T-helper 22 cell (primary cell): Measurements from ENCODE around the gene GADD45B.
"Not testable (repeated sequence)": the region's sequence is repeated elsewhere in the genome, so short reads cannot be mapped to it uniquely, and the experiment has no call there.

Experiments used
- DNase-seq: peaks from one replicate; pipeline ENCODE4 v3.0.0-alpha.2; 2020; ENCODE audit warnings: low read depth

Gene GADD45B

GRCh38 chr19:2444251-2445002 lies 31.5 kb upstream of the GADD45B start:
- DNase-seq = no peak

GRCh38 chr19:2446381-2446780 lies 29.5 kb upstream of the GADD45B start:
- DNase-seq = no peak

DNA sequence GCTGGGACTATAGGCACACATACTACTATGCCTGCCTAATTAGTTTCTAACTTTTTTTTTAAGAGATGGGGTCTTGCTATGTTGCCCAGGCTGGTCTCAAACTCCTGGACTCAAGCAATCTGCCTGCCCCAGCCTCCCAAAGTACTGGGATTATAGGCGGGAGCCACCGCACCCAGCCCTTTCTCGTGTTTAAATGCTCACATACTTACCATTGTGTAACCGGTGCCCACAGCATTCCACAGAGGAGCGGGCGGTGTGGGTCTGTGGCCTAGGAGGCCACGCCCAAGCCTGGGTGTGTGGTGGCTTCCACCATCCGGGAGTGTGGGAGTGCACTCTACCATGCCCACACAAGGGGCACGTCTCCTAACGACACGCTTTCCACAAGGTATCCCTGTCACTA lies 26.9 kb upstream of the GADD45B start:
- DNase-seq = no peak

DNA sequence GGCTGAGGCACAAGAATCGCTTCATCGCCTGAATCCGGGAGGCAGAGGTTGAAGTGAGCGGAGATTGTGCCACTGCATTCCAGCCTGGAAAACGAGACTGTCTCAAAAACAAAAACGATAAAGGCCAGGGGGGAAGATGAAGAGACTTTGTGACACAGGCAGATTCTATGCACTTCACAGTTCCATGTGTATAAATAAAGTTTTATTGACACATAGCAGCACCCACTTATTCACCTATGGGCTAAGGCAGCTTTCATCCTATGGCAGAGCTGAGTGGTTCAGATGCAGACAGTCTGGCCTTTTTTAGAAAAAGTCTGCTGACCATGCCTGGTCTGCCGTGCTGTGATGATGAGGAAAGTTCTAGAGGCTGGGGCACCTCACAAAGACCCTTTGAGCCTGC lies 24.8 kb upstream of the GADD45B start:
- no peak for DNase-seq

- DNase-seq = no peak
These were observed 24.2 kb upstream of the GADD45B start for GRCh38 chr19:2451741-2452140.

DNA sequence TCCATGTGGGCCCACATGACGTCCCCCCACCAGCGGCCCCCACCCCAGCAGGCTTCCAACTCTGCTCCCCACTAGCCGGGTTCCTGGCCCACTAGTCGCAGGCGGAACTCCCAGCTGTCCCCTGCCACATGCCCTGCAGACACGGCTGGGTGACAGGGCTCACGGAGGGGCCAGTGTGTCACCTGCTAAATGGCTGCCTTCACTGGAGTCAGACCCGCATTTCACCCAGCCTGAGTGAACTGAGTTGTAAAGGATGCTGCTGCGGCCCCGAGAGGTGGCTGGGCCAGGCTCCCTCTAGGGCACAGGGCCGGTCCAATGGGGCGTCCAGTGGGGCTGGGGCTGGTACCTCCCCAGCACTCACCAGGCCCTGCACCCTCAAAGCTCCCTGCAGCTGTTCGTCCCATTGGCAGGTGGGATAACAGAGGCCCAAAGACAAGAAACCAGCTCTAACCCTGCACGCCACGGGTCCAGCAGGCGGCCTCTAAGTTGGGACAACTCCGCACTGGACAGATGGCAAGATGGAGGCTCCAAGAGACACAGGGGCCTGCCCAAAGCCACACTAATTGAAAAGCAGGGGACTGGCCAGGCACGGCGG lies 22.4 kb upstream of the GADD45B start:
- DNase-seq = no peak

DNA sequence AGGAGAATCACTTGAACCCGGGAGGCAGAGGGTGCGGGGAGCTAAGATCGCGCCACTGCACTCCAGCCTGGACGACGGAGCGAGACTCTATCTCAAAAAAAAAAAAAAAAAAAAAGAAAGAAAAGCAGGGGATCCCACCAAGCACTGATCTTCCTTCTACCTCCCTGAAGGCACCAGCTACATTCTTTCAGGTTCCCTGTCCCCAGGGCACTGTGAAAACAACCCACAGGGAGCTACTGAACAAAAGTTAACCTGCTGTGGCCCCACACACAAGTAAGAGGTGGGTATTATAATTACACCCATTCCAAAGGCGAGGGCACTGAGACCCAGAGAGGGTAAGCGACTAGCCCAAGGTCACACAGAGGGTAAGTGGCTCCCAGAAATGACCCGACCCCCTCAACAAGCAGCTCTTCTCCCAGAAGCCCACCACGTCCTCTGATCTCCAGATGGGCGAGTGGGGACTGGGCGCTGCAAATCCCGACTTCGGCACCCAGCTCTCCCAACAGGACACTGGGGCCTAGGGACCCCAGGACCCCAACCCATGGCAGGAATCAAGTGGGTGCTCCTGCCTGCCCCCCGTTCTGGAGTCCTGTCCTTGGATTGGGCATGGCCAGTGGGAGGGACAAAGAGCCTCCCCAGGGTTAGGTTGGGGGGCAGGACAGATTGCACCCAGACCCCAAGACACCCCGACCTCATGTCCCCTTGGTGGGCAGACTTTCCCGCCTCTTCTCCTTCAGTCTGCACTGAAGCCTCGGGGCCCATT lies 21.5 kb upstream of the GADD45B start:
- DNase-seq = no peak

GRCh38 chr19:2454962-2455850 lies 20.7 kb upstream of the GADD45B start:
- DNase-seq = no peak

GRCh38 chr19:2455851-2456570 lies 19.9 kb upstream of the GADD45B start:
- peak; percentile 42 for DNase-seq

DNA sequence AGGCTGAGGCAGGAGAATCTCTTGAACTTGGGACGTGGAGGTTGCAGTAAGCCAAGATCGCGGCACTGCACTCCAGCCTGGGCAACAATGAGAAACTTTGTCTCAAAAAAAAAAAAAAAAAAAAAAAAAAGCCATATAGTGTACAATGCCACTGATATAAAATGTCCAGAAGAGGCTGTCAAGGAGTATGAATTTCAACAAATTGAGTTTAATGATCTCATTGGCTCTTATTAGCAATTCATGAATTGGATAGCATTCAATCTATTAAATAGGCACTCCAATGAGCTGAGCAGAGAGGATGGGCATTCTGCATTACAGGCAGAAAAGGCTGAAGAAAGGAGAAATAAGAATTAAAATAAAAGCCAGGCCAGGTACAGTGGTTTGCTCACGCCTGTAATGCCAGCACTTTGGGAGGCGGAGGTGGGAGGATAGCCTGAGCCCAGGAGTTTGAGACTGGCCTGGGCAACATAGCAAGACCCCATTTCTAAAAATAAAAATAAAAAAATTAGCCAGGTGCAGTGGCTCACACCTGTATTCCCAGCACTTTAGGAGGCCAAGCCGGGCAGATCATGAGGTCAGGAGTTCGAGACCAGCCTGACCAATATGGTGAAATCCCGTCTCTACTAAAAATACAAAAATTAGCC lies 18.4 kb upstream of the GADD45B start:
- DNase-seq = no peak

- DNase-seq = no peak
These were observed 17.9 kb upstream of the GADD45B start for GRCh38 chr19:2458054-2458453.

- DNase-seq = not testable (repeated sequence)
These were observed 17.2 kb upstream of the GADD45B start for GRCh38 chr19:2458776-2459175.

GRCh38 chr19:2460245-2460644 lies 15.7 kb upstream of the GADD45B start:
- no peak for DNase-seq

DNA sequence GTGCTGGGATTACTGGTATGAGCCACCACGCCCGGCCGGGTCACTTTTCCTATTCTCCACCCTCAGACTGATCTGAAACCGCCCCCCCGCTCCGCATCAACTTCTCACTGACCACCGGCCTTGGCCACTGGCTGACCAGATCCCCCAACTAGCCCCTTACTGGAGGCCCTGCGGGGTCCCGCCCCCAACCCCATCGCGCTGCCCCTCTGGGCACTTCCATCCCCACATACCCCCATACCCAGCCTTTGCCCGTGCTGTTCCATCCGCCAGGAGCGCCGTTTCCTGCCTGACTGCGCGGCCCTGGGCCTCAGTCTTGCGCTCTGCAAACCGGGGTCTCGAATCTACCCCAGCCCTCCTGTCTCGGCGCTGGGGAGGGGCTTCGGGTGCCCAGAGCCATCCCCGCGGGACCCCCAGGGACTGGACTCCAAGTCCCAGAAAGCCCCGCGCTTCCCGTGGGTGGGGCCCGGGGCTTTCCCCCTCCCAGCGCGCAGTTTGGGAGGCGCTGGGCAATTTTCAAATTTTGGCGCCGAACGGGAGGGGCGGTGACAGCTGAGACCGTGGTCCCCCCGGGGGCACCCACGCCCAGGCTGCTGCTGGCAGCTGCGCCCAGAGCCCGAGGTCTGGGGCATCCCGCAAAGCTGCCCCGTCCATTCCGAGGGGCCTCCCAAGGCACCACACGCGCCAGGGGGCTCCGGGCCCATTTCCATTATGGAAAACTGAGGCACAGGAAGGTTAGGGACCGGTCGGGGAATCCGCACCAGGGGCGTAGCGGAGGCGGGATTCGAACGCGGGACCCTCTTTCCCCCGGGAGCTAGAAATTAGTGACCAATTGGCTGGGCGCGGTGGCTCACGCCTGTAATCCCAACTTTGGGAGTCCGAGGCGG lies 13.9 kb upstream of the GADD45B start:
- DNase-seq = no peak

GRCh38 chr19:2462635-2463421 lies 13.1 kb upstream of the GADD45B start:
- DNase-seq = no peak

DNA sequence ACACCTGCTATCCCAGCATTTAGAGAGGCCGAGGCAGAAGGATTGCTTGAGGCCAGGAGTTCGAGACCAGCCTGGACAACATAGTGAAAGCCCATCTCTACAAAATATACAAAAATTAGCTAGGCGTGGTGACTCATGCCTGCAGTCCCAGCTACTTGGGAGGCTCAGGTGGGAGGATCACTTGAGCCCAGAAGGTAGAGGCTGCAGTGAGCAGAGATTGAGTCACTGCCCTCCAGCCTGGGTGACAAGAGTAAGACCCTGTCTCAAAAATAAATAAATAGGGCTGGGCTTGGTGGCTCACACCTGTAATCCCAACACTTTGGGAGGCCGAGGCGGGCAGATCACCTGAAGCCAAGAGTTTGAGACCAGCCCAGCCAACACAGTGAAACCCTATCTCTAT lies 12.2 kb upstream of the GADD45B start:
- DNase-seq = not testable (repeated sequence)

DNA sequence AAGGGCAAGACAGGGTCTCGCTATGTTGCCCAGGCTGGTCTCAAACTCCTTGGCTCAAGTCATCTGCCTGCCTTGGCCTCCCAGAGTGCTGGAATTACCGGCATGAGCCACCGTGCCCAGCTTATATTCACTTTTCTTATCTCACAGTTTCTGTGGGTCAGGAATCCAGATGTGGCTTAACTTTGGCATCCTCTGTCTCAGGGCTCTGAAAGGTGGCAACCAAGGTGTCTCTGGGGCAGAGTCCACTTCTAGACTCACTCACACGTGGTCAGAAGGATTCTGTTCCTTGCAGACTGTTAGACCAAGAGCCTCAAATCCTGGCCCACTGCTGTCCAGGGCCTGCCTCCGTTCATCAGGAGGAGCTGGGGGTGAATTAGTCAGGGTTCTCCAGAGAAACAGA lies 11.5 kb upstream of the GADD45B start:
- DNase-seq = no peak

- no peak for DNase-seq
These were observed 7.3 kb upstream of the GADD45B start for GRCh38 chr19:2468596-2468995.
